ENCODE results near the gene MXRA8. TPM values are rescaled to one million over a fixed set of nuclear protein-coding genes. Genes with fewer than 3 reads are reported as not detected.

Gene MXRA8
- total and polyA plus RNA-seq, 2 donors (not counting 3 experiments of a cell fraction or from before 2014, with no cell fraction given) = 0.82 to 1.9 TPM

DNA sequence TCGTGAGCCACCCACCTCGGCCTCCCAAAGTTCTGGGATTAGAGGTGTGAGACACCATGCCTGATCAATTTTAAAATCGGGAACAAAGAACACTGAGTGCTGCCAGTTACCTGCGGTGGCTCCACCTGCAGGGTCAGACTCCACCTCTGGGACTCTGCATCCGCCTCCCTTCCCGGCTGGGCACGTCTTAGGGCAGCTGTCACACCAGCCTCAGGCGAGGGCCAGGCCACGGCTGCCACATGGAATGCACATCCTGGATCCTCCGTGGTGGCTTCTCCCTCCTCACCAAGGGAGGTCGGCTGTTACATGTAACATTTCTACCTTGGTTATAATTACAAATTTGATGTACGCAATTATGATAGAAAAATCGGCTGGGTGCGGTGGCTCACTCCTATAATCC, 5.9 kb upstream of the MXRA8 start:
- Histone ChIP-seq H3K27me3 (ENCODE audit: control insufficient read depth in 2 of 2, insufficient read depth in 2 of 2, low read length in 2 of 2) (no peaks in the 10 kb centered on the region), H3K27ac (ENCODE audit: insufficient read depth, low read depth, low read length) (no peak overlapping the region), H2AFZ (ENCODE audit: low read depth, low read length) (no peak overlapping the region), H4K20me1 (replicated peaks; ENCODE audit: control insufficient read depth, extremely low read depth, insufficient read depth, low read length) (no peaks in the 10 kb centered on the region), H3K9me3 (replicated peaks; ENCODE audit: control insufficient read depth, insufficient read depth, low read length) (peaks cover 3% of the 10 kb centered on the region), H3K9ac (replicated peaks; ENCODE audit: extremely low read depth, insufficient read depth, low read length) (no peak overlapping the region), H3K4me2 (ENCODE audit: insufficient read depth, low read length) (no peak overlapping the region), H3K9me1 (replicated peaks; ENCODE audit: control insufficient read depth, extremely low read depth, insufficient read depth, low read length) (no peaks in the 10 kb centered on the region), H3K79me2 (ENCODE audit: control insufficient read depth, insufficient read depth, low read length) (no peaks in the 10 kb centered on the region), H3K4me1 (ENCODE audit: control insufficient read depth, extremely low read depth, insufficient read depth, low read length) (no peaks in the 10 kb centered on the region), H3K4me3 (replicated peaks in 1 of 3; ENCODE audit: insufficient read depth in 1 of 3, low read depth in 1 of 3, low read length in 3 of 3) (no peak overlapping the region), H3K36me3 (ENCODE audit: control insufficient read depth in 2 of 2, extremely low read depth in 1 of 2, insufficient read depth in 2 of 2, low read length in 2 of 2) (no peaks in the 10 kb centered on the region)
- TF ChIP-seq POLR2A (IDR thresholded peaks at IDR 0.05; ENCODE audit: low read depth, low read length) (no peak), GATA2 (IDR thresholded peaks at IDR 0.05; ENCODE audit: insufficient read depth, insufficient read length, low read depth, low read length) (no peak), JUN (IDR thresholded peaks at IDR 0.05; ENCODE audit: borderline replicate concordance, insufficient read depth, insufficient read length, low read depth) (no peak), FOS (IDR thresholded peaks at IDR 0.05; ENCODE audit: borderline replicate concordance, insufficient read depth, low read length) (no peak), EZH2 (IDR thresholded peaks at IDR 0.05; ENCODE audit: borderline replicate concordance, low read depth, low read length, severe bottlenecking) (no peak), POLR2AphosphoS5 (IDR thresholded peaks at IDR 0.05; ENCODE audit: insufficient read depth, low read depth, low read length) (no peak), MYC (IDR thresholded peaks at IDR 0.05; ENCODE audit: low read depth, low read length) (no peak)
- TF ChIP-seq, protein P1, sequence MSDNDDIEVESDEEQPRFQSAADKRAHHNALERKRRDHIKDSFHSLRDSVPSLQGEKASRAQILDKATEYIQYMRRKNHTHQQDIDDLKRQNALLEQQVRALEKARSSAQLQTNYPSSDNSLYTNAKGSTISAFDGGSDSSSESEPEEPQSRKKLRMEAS (IDR thresholded peaks at IDR 0.05; ENCODE audit: insufficient read depth, insufficient read length) = no peak
- TF ChIP-seq, protein P2, sequence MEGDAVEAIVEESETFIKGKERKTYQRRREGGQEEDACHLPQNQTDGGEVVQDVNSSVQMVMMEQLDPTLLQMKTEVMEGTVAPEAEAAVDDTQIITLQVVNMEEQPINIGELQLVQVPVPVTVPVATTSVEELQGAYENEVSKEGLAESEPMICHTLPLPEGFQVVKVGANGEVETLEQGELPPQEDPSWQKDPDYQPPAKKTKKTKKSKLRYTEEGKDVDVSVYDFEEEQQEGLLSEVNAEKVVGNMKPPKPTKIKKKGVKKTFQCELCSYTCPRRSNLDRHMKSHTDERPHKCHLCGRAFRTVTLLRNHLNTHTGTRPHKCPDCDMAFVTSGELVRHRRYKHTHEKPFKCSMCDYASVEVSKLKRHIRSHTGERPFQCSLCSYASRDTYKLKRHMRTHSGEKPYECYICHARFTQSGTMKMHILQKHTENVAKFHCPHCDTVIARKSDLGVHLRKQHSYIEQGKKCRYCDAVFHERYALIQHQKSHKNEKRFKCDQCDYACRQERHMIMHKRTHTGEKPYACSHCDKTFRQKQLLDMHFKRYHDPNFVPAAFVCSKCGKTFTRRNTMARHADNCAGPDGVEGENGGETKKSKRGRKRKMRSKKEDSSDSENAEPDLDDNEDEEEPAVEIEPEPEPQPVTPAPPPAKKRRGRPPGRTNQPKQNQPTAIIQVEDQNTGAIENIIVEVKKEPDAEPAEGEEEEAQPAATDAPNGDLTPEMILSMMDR (IDR thresholded peaks at IDR 0.05; ENCODE audit: extremely low read depth in 1 of 2, insufficient read depth in 1 of 2, low read depth in 1 of 2, low read length in 2 of 2) = no peak
- BruUV-seq (replicated peaks) = no TSS peak
- FAIRE-seq = no peak
- intact Hi-C loops (cut with micrococcal nuclease) = no loop called here
- DNase-seq (ENCODE audit: low read depth, low spot score) = no peak
- dilution Hi-C loops (cut with MboI; ENCODE audit: extremely low pct_ligation_motif_present, low sequenced_read_pairs) = no loop called here
- CTCF ChIA-PET = no interaction called here
- POLR2A ChIA-PET = no interaction called here

All from endothelial cell of umbilical vein (primary cell).